OCI-LY7 (cell line): ENCODE measurements around the gene ZNF880. TPM values are rescaled to one million over a fixed set of nuclear protein-coding genes. Genes with fewer than 3 reads are reported as not detected.
"Not testable (repeated sequence)": the region's sequence is repeated elsewhere in the genome, so short reads cannot be mapped to it uniquely, and the experiment has no call there.

ENCODE experiments used
- BruUV-seq: library from RNA; stranded (reverse); fragments of 400-500 nt; replicated peaks from 2 replicates; lab custom pipeline; 2021; lab: Mats Ljungman, UMichigan
- CTCF ChIA-PET: fragments of 300-600 bp; sonication (Branson Sonifier 250); formaldehyde crosslinking; loops from one replicate; lab custom pipeline; 2022; ENCODE audit warnings: antibody characterized with exemption; ENCODE audit not compliant: unreplicated experiment; lab: Charles Lee
- POLR2A ChIA-PET: fragments of 300-600 bp; sonication (Branson Sonifier 250); formaldehyde crosslinking; loops from one replicate; lab custom pipeline; 2022; ENCODE audit warnings: antibody characterized with exemption; lab: Charles Lee
- DNase-seq: peaks from one replicate; pipeline ENCODE4 v3.0.0-alpha.2; 2015; ENCODE audit warnings: low spot score
- H2AFZ ChIP-seq: fragments of 200-600 bp; sonication (generic), shearing (Covaris generic); 2 replicates; pipeline ENCODE4 v1.6.1; 2014; ENCODE audit warnings: mild to moderate bottlenecking, antibody characterized with exemption, low read length, moderate library complexity
- H3K27ac ChIP-seq: fragments of 200-600 bp; sonication (generic); 2 replicates; pipeline ENCODE4 v1.5.1; 2014; ENCODE audit warnings: mixed run types, low read depth, mild to moderate bottlenecking, moderate library complexity, low read length, inconsistent platforms; ENCODE audit not compliant: poor library complexity, severe bottlenecking
- H3K36me3 ChIP-seq: fragments of 200-600 bp; sonication (generic); 2 replicates; pipeline ENCODE4 v1.6.1; 2014; ENCODE audit warnings: mild to moderate bottlenecking, antibody characterized with exemption, low read length, moderate library complexity, mixed read lengths; ENCODE audit not compliant: insufficient read depth
- H3K4me1 ChIP-seq: fragments of 200-600 bp; sonication (generic); 2 replicates; pipeline ENCODE4 v1.5.1; 2014; ENCODE audit warnings: mild to moderate bottlenecking, low read length; ENCODE audit not compliant: insufficient read depth, poor library complexity, severe bottlenecking
- H3K4me2 ChIP-seq: fragments of 200-600 bp; sonication (generic); 2 replicates; pipeline ENCODE4 v1.6.1; 2014; ENCODE audit warnings: mild to moderate bottlenecking, low read length
- H3K4me3 ChIP-seq: fragments of 200-600 bp; sonication (generic); 2 replicates; pipeline ENCODE4 v1.5.1; 2014; ENCODE audit warnings: mild to moderate bottlenecking, low read depth, low read length; ENCODE audit not compliant: poor library complexity, severe bottlenecking
- H3K79me2 ChIP-seq: fragments of 200-600 bp; sonication (generic); 2 replicates; pipeline ENCODE4 v1.6.1; 2016; ENCODE audit warnings: low read depth, mild to moderate bottlenecking, low read length, moderate library complexity, mixed read lengths; ENCODE audit not compliant: insufficient read depth
- H3K9me2 ChIP-seq: fragments of 200-600 bp; sonication (generic); 2 replicates; pipeline ENCODE4 v1.6.1; 2016; ENCODE audit warnings: mild to moderate bottlenecking, low read length, mixed read lengths; ENCODE audit not compliant: insufficient read depth
- H3K9me3 ChIP-seq: fragments of 200-600 bp; sonication (generic); 2 replicates; pipeline ENCODE4 v1.6.1; 2014; ENCODE audit warnings: mild to moderate bottlenecking, mixed run types, low read length, mixed read lengths
- H4K20me1 ChIP-seq: fragments of 200-600 bp; sonication (generic); 2 replicates; pipeline ENCODE4 v1.6.1; 2014; ENCODE audit warnings: mild to moderate bottlenecking, antibody characterized with exemption, low read length, moderate library complexity, mixed read lengths; ENCODE audit not compliant: insufficient read depth
- CTCF ChIP-seq: fragments of 200-600 bp; sonication (generic); conservative IDR thresholded peaks from 2 replicates; pipeline ENCODE4 v1.5.1; 2014; ENCODE audit warnings: mild to moderate bottlenecking, antibody characterized with exemption, low read length, moderate library complexity, mixed read lengths
- EZH2phosphoT487 ChIP-seq: fragments of 200-600 bp; sonication (generic); IDR thresholded peaks from 2 replicates; pipeline ENCODE4 v1.6.1; 2018; ENCODE audit warnings: low read depth, borderline replicate concordance, mild to moderate bottlenecking, mixed run types, antibody characterized with exemption, low read length, moderate library complexity, mixed read lengths
- intact Hi-C: fragments of 100-400 bp; cut with micrococcal nuclease; formaldehyde crosslinking; loops from one replicate; pipeline ENCODE4 v1.10.0; 2022; ENCODE audit not compliant: unreplicated experiment
- total RNA-seq, 2 experiments: library from RNA; depleted of rRNA in 1 of 2; stranded (reverse); fragments of >200 nt in 1 of 2; shearing (Covaris generic) in 1 of 2; gene quantifications; 2 replicates each; pipeline ENCODE4 v1.2.3, GENCODE V29; 2014 to 2022

The ZNF880 gene
- total RNA-seq, 2 experiments from 2014 or later: 0.13 to 1.0 TPM

GRCh38 chr19:52336791-52337381, 32.8 kb upstream of the ZNF880 start:
- TF ChIP-seq EZH2phosphoT487 (no peak), CTCF (no peak)
- Histone ChIP-seq H2AFZ (no peak overlapping the region), H3K27ac (no peak overlapping the region), H3K4me2 (peak overlapping the region; percentile 25; the same call in 1 of the 2 replicates), H3K4me3 (peak overlapping the region; percentile 59), H3K36me3 (no peaks in the 10 kb centered on the region), H3K4me1 (no peaks in the 10 kb centered on the region), H3K9me2 (no peaks in the 10 kb centered on the region), H4K20me1 (no peaks in the 10 kb centered on the region), H3K79me2 (no peaks in the 10 kb centered on the region), H3K9me3 (peaks cover 15% of the 10 kb centered on the region; the same call in 1 of the 2 replicates)
- intact Hi-C loops: no loop called here
- no TSS peak for BruUV-seq
- POLR2A ChIA-PET: no interaction called here
- DNase-seq: no peak
- CTCF ChIA-PET: no interaction called here

- H4K20me1 ChIP-seq, H3K9me2 ChIP-seq, H3K4me3 ChIP-seq, BruUV-seq, H3K9me3 ChIP-seq, intact Hi-C loops, H3K79me2 ChIP-seq, H2AFZ ChIP-seq, H3K4me2 ChIP-seq, CTCF ChIA-PET, POLR2A ChIA-PET, H3K4me1 ChIP-seq, DNase-seq, H3K27ac ChIP-seq, H3K36me3 ChIP-seq: not testable (repeated sequence)
These were observed 30.7 kb upstream of the ZNF880 start for GRCh38 chr19:52339022-52339421.

GRCh38 chr19:52343548-52343947, 26.2 kb upstream of the ZNF880 start:
- Histone ChIP-seq H3K9me2 (no peaks in the 10 kb centered on the region), H3K79me2 (no peaks in the 10 kb centered on the region), H3K36me3 (no peaks in the 10 kb centered on the region), H2AFZ (no peak overlapping the region), H3K27ac (no peak overlapping the region), H3K9me3 (no peaks in the 10 kb centered on the region), H3K4me3 (no peak overlapping the region), H3K4me1 (no peaks in the 10 kb centered on the region), H4K20me1 (no peaks in the 10 kb centered on the region), H3K4me2 (no peak overlapping the region)
- peak; percentile 79 for DNase-seq
- ChIA-PET POLR2A (no interaction called here), CTCF (no interaction called here)
- no TSS peak for BruUV-seq
- intact Hi-C loops: no loop called here
- TF ChIP-seq CTCF: peak; percentile 83
- no peak for TF ChIP-seq EZH2phosphoT487
